PC-9 (cell line): ENCODE results near the gene ACOX1.
A peak's percentile ranks its signal among the peaks of the same experiment; 100 is the strongest.

Source experiments
- EZH2 ChIP-seq: fragments of 200-600 bp; sonication (generic); IDR thresholded peaks from 2 replicates; pipeline ENCODE4 v1.8.0; 2017; ENCODE audit warnings: antibody characterized with exemption, low read depth
- TF ChIP-seq, protein P1 (sequence below): fragments of 200-600 bp; sonication (generic); conservative IDR thresholded peaks from 2 replicates; pipeline ENCODE4 v1.6.1; 2017; ENCODE audit warnings: mixed run types, antibody characterized with exemption, mild to moderate bottlenecking, moderate library complexity

- TF ChIP-seq, protein P1, sequence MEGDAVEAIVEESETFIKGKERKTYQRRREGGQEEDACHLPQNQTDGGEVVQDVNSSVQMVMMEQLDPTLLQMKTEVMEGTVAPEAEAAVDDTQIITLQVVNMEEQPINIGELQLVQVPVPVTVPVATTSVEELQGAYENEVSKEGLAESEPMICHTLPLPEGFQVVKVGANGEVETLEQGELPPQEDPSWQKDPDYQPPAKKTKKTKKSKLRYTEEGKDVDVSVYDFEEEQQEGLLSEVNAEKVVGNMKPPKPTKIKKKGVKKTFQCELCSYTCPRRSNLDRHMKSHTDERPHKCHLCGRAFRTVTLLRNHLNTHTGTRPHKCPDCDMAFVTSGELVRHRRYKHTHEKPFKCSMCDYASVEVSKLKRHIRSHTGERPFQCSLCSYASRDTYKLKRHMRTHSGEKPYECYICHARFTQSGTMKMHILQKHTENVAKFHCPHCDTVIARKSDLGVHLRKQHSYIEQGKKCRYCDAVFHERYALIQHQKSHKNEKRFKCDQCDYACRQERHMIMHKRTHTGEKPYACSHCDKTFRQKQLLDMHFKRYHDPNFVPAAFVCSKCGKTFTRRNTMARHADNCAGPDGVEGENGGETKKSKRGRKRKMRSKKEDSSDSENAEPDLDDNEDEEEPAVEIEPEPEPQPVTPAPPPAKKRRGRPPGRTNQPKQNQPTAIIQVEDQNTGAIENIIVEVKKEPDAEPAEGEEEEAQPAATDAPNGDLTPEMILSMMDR = peak; percentile 94
- no peak for TF ChIP-seq EZH2
These were observed 35.3 kb upstream of the ACOX1 start for GRCh38 chr17:76014100-76014924.
